ENCODE data around the gene GTF2IRD2.
"Not testable (repeated sequence)": the region's sequence is repeated elsewhere in the genome, so short reads cannot be mapped to it uniquely, and the experiment has no call there.

The GTF2IRD2 gene

GRCh38 chr7:74850833-74851721 lies at the start of gene GTF2IRD2:
TSS of gene GTF2IRD2 (minus strand) at chr7:74851605. CDS start at chr7:74836378, 15,227 bp downstream.
- DNase-seq, result not testable (repeated sequence)

DNA sequence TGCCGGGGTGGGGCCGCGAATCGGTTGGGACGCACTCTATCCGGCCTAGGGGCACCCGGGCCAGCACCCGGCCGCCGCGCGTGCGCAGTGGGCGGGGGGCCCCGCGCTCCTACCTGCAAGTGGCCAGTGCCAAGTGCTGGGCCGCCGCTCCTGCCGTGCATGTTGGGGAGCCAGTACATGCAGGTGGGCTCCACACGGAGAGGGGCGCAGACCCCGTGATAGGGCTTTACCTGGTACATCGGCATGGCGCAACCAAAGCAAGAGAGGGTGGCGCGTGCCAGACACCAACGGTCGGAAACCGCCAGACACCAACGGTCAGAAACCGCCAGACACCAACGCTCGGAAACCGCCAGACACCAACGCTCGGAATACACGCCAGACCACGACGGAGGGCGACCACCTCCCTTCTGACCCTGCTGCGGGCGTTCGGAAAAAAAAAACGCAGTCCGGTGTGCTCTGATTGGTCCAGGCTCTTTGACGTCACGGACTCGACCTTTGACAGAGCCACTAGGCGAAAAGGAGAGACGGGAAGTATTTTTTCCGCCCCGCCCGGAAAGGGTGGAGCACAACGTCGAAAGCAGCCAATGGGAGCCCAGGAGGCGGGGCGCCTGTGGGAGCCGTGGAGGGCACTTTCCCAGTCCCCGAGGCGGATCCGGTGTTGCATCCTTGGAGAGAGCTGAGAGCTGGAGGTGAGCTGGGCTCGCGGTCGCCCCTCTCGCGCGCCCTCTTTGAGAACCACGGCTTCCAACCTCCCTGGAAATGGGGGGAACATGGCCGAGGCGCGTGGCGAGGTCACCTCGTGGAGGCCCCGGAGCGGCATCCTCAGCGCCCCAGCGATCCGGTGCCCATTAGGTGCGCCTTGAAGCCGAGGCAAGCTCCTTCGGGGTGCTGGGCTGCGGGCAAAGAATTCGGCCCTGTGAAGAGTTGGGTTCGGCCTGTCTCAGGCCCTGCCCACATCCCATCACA lies 39.0 kb upstream of the GTF2IRD2 start:
- not testable (repeated sequence) for DNase-seq

GRCh38 chr7:74889518-74890129 lies 38.2 kb upstream of the GTF2IRD2 start:
- DNase-seq, result not testable (repeated sequence)

GRCh38 chr7:74885295-74885694 lies 33.9 kb upstream of the GTF2IRD2 start:
- DNase-seq, result not testable (repeated sequence)

DNA sequence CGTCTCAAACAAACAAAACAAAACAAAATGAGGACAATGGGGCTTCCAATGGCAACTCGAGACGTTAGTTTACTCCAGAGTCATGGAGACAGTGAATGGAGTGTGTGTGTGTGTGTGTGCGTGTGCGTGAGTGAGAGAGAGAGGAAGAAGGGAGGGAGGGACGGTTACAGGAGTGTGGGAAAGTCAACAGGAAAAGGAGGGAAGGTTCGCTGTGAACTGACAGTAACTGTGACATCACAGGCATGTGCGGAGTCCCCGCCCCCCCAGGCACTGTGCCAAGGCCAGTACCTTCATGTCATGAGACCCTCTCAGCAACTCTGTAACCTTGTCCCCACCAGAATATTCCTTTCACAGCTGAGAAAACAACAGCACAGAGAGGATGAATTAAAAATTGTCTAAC lies 30.7 kb upstream of the GTF2IRD2 start:
- DNase-seq, result not testable (repeated sequence)

DNA sequence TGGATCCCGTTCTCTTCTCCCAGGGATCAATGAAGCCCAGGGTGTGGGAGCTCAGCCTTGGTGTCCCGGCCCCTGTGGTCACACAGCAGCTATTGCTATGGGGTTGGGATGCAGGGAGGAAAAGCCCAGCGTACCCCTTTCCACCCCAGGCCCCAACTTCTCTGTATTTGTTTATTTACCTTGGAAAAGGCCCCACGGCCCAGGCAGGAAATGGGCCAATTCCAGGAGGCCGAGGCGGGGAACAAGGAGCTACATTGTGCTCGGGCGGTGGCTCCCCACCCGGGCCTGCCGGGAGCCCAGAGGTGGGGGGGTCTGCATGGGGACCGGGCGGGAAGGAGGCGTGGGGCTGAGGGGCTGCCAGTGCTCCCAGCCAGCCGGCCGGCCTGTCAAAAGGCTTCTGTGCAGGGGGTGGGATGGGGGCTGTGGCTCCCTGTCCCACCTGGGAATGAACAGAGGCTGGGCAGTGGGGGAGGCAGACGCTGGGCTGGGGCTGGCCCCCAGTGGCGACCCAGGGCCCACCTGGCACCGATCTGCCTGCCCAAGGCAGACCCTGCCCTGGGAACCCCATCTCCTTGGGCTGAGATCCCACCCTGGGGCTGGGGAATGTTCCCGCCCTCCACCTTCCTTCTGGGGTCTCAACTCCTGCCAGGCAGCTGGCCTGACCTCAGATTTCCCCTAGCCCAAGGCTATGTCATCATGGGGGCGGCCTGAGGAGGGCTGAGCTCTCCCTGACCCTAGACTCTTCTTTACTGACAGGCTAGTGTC lies 23.5 kb upstream of the GTF2IRD2 start:
- DNase-seq, result not testable (repeated sequence)

DNA sequence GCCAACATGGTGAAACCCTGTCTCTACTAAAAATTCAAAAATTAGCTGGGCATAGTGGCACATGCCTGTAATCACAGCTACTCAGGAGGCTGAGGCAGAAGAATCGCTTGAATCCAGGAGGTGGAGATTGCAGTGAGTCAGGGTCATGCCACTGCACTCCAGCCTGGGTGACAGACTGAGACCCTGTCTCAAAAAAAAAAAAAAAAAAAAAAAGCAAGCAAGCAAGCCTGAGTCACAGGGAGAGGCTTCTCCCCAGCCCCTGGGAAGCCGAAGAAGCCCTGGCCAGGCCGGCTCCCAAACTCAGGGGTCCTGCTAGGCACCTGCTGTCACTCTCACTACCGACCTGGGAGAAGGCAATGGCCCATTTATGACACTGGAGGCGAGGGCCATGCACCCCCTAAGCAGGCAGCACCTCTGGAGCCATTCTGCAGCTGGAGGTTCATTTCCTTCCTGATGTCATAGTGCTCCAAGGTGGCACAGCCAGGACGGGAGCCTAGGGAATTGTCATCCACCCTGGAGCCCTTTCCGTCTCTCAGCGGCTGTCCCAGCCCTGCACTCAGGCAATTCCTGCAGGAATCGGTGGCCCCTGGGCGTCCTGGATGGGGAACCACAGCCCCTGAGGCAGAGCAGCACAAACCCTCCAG lies 22.8 kb upstream of the GTF2IRD2 start:
- not testable (repeated sequence) for DNase-seq

DNA sequence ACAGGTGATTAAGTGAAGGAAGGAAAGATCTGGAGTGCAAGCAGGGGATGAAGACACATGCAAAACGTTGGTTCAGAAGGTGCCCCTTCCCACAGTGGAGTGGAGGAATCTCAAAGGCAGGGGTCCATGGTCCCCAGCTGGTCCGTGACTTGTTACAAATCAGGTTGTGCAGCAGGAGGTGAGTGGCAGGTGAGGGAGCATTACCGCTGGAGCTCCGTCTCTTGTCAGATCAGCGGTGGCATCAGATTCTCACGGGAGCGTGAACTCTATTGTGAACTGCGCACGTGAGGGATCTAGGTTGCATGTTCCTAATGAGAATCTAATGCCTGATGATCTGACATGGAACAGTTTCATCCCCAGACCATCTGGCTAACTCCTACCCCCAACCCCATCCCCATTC lies 21.1 kb upstream of the GTF2IRD2 start:
- not testable (repeated sequence) for DNase-seq

- DNase-seq, result not testable (repeated sequence)
Observed at GRCh38 chr7:74865777-74866176, 14.4 kb upstream of the GTF2IRD2 start.

DNA sequence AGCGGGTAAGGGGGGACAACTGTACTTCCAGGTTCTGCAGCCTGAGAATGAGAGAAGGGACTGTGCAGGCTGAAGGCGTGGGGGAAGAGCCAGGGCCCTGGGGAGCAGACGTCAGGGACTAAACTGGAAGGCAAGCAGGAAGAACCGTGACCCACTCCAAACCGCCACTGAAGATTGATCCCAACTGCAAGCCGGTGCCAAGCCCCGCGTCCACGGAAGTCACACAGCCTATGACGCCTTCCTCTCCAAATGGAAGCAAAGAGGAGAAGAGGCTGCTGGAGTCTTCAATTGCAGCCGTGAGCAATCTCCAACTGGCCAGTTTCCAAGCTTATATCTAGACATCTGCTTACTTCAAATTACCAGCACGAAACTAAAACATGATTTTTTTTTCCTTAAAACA lies 1.6 kb downstream of the GTF2IRD2 start:
- not testable (repeated sequence) for DNase-seq

DNA sequence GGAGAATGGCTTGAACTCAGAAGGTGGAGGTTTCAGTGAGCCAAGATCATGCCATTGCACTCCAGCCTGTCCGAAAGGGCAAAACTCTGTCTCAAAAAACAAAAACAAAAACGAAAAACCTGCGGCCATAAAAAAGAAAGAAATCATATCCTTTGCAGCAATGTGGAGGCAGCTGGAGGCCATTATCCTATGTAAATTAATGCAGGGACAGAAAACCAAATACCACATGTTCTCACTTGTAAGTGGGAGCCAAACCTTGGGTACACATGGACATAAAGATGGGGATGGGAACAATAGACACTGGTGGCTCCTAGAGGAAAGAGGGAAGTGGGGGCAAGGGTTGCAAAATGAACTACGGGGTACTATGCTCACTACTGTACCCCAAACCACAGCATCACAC lies 21.0 kb downstream of the GTF2IRD2 start:
- DNase-seq, result not testable (repeated sequence)

DNA sequence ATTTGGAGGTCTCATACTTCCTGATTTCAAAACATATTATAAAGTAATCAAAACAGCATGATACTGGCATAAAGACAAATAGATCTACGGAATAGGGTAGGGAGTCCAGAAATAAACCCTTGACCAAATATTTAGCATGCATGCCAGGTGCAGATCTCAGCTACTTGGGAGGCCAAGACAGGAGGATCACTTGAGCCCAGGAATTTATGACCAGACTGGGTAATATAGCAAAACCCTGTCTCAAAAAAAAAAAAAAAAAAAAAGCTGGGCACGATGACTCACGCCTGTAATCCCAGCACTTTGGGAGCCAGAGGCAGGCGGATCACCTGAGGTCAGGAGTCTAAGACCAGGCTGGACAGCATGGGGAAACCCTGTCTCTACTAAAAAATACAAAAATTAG lies 21.4 kb downstream of the GTF2IRD2 start:
- DNase-seq, result not testable (repeated sequence)

- not testable (repeated sequence) for DNase-seq
Observed at GRCh38 chr7:74821259-74821658, 30.1 kb downstream of the GTF2IRD2 start.

DNA sequence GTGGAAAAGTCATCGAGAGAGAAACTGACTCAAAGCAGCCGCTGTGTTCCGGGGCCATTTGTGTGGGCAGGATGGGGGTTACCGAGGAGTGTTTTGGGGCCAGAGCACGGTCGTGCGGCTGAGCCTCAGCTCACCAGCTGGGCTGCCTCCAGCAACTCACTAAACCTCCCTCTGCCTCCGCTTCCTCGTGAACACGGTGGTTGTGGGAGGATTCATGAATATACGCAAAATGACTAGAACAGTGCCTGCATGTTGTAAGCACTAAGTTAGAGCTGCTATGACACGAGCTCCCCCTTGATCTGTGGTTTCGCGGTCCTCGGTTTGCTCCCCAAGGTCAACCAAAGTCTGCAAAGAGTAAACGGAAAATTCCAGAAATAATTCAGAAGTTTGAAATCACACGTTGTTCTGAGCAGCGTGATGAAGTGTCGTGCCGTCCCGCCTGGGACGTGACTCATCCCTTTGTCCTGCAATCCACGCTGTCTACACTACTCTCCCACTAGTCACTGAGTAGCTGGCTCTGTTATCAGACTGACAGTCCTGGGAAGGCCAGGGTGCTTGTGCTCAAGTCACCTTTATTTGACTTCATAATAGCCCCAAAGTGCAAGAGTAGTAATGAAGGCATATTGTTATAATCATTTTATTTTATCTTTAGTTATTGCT lies 31.1 kb downstream of the GTF2IRD2 start:
- DNase-seq, result not testable (repeated sequence)

- DNase-seq, result not testable (repeated sequence)
Observed at GRCh38 chr7:74815882-74816281, 35.5 kb downstream of the GTF2IRD2 start.

GRCh38 chr7:74798644-74799043 lies 52.8 kb downstream of the GTF2IRD2 start:
- DNase-seq, result not testable (repeated sequence)

DNA sequence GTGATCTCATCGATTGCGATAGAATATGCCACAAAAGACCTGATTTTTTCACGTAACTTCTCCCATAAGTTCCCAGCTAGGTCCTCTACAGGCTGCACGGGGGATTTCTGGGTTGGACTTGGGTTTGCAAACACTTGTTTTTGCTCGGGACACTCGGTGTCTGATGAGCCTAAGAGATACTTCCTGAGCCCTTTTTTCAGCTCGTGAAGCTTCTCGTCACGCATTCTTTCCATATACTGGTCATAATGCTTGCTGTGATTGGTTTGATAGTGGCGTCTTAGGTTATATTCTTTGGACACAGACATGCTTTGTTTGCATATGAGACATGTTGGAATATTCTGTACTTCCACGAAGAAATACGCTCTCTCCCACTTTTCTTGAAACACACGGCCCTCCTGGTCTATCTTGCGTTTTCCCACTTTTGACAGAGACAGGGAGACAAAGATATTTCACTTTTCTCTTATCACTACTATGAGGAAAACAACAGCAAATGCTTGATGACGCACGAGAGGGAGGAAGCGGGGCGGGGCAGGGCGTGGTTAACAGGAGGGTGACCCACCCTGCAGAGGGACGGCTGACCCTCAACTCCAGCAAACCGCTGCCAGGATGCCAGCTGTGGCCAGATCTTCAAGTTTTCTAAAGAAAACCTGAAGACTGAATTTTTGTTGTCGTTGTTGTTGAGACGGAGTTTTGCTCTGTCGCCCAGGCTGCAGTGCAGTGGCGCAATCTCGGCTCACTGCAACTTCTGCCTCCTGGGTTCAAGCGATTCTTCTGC lies 53.4 kb downstream of the GTF2IRD2 start:
- DNase-seq, result not testable (repeated sequence)

GRCh38 chr7:74789200-74789736 lies 62.1 kb downstream of the GTF2IRD2 start:
- DNase-seq, result not testable (repeated sequence)

- DNase-seq, result not testable (repeated sequence)
Observed at GRCh38 chr7:74788369-74789150, 62.8 kb downstream of the GTF2IRD2 start.
